Peyer's patch (tissue), 4 donors: ENCODE results near the gene PDZD8.

Source experiments
- CTCF ChIP-seq, 6 experiments: fragments of 450-650 bp in 4 of 6; fragments of 200-600 bp in 2 of 6; sonication (generic) in 1 of 6; IDR thresholded peaks; one replicate each; pipeline ENCODE4 v1.5.1; 2017 to 2019; ENCODE audit warnings: antibody characterized with exemption in 6 of 6, mild to moderate bottlenecking in 3 of 6, moderate library complexity in 1 of 6
- POLR2A ChIP-seq, 2 donors: fragments of 450-650 bp; IDR thresholded peaks; one replicate each; pipeline ENCODE4 v1.5.1; 2017; ENCODE audit warnings: antibody characterized with exemption in 2 of 2, mild to moderate bottlenecking in 2 of 2, moderate library complexity in 2 of 2

- TF ChIP-seq CTCF (IDR thresholded peaks at IDR 0.05) (no peak), POLR2A (IDR thresholded peaks at IDR 0.05) (no peak)
Measured at GRCh38 chr10:117339979-117340378, 35.3 kb downstream of the PDZD8 start.
